GM23338 (cell line): ENCODE results near the gene DERA. TPM values are rescaled to one million over a fixed set of nuclear protein-coding genes. Genes with fewer than 3 reads are reported as not detected.
A peak's percentile ranks its signal among the peaks of the same experiment; 100 is the strongest.

Experiments used
- ATAC-seq: fragments of 200-7000 bp; cut with Tn5 transposase; 3 replicates; pipeline ENCODE4 v1.9.1; 2020
- DNase-seq: peaks from one replicate; pipeline ENCODE4 v3.0.0-alpha.2; 2015; ENCODE audit warnings: low spot score
- H2AFZ ChIP-seq: fragments of 200-600 bp; sonication (generic); 2 replicates; pipeline ENCODE4 v1.8.0; 2016; ENCODE audit warnings: antibody characterized with exemption, mild to moderate bottlenecking, moderate library complexity
- H3F3A ChIP-seq: fragments of 200-600 bp; sonication (generic); replicated peaks from 2 replicates; pipeline ENCODE4 v1.8.0; 2017; ENCODE audit warnings: antibody characterized with exemption, mixed run types, low read depth
- H3K27ac ChIP-seq: fragments of 200-600 bp; sonication (generic); 2 replicates; pipeline ENCODE4 v1.6.1; 2016; ENCODE audit warnings: low read depth
- H3K27me3 ChIP-seq: fragments of 200-600 bp; sonication (generic); 2 replicates; pipeline ENCODE4 v1.8.0; 2016; ENCODE audit warnings: mild to moderate bottlenecking, mixed run types, moderate library complexity; ENCODE audit not compliant: insufficient read depth
- H3K36me3 ChIP-seq: fragments of 200-600 bp; sonication (generic); 2 replicates; pipeline ENCODE4 v1.8.0; 2016; ENCODE audit warnings: mild to moderate bottlenecking; ENCODE audit not compliant: insufficient read depth
- H3K4me1 ChIP-seq: fragments of 200-600 bp; sonication (generic); 2 replicates; pipeline ENCODE4 v1.8.0; 2016; ENCODE audit warnings: mild to moderate bottlenecking, moderate library complexity; ENCODE audit not compliant: insufficient read depth
- H3K4me2 ChIP-seq: fragments of 200-600 bp; sonication (generic); 2 replicates; pipeline ENCODE4 v1.7.1; 2017; ENCODE audit warnings: mixed run types
- H3K4me3 ChIP-seq: fragments of 200-600 bp; sonication (generic); 2 replicates; pipeline ENCODE4 v1.6.1; 2016; ENCODE audit warnings: mixed run types
- H3K79me2 ChIP-seq: fragments of 200-600 bp; sonication (generic); replicated peaks from 2 replicates; pipeline ENCODE4 v1.8.0; 2017; ENCODE audit warnings: mild to moderate bottlenecking; ENCODE audit not compliant: insufficient read depth
- H3K9me2 ChIP-seq: fragments of 200-600 bp; sonication (generic); 2 replicates; pipeline ENCODE4 v1.8.0; 2017; ENCODE audit not compliant: insufficient read depth
- H4K20me1 ChIP-seq: fragments of 200-600 bp; sonication (generic); replicated peaks from 2 replicates; pipeline ENCODE4 v1.8.0; 2017; ENCODE audit warnings: mild to moderate bottlenecking; ENCODE audit not compliant: insufficient read depth
- H3K27ac Mint-ChIP-seq: 2 replicates; pipeline ENCODE4 v1.8.0; 2020; ENCODE audit warnings: inconsistent platforms, mild to moderate bottlenecking, moderate library complexity, mixed read lengths
- H3K27me3 Mint-ChIP-seq: 3 replicates; pipeline ENCODE4 v1.8.0; 2022; ENCODE audit warnings: low read depth, mild to moderate bottlenecking, moderate library complexity, mixed read lengths, inconsistent platforms; ENCODE audit not compliant: insufficient read depth, poor library complexity
- H3K36me3 Mint-ChIP-seq: 3 replicates; pipeline ENCODE4 v1.8.0; 2021; ENCODE audit warnings: low read depth, mild to moderate bottlenecking, inconsistent platforms, moderate library complexity, mixed read lengths
- H3K4me1 Mint-ChIP-seq: 3 replicates; pipeline ENCODE4 v1.8.0; 2020; ENCODE audit warnings: mild to moderate bottlenecking, inconsistent platforms, mixed read lengths
- H3K4me3 Mint-ChIP-seq: 3 replicates; pipeline ENCODE4 v1.8.0; 2021; ENCODE audit warnings: moderate library complexity, mild to moderate bottlenecking, inconsistent platforms, mixed read lengths
- H3K9me3 Mint-ChIP-seq: 3 replicates; pipeline ENCODE4 v1.8.0; 2020; ENCODE audit warnings: moderate library complexity, mild to moderate bottlenecking, inconsistent platforms, mixed read lengths
- CTCF ChIP-seq, 2 experiments: fragments of 200-600 bp in 1 of 2; sonication (generic) in 1 of 2; conservative IDR thresholded peaks; 2 replicates each; pipeline versions ENCODE4 v1.5.1 to v1.6.1; 2016 to 2017; ENCODE audit warnings: antibody characterized with exemption in 2 of 2, low read depth in 2 of 2, mild to moderate bottlenecking in 2 of 2, moderate library complexity in 1 of 2
- ETS1 ChIP-seq: IDR thresholded peaks from 2 replicates; pipeline ENCODE4 v1.6.1; 2016; ENCODE audit warnings: antibody characterized with exemption
- EZH2 ChIP-seq: fragments of 200-600 bp; sonication (generic); IDR thresholded peaks from one replicate; pipeline ENCODE4 v1.8.0; 2017; ENCODE audit warnings: antibody characterized with exemption, mild to moderate bottlenecking, low read depth; ENCODE audit not compliant: unreplicated experiment
- EZH2phosphoT487 ChIP-seq: fragments of 200-600 bp; sonication (generic); IDR thresholded peaks from one replicate; pipeline ENCODE4 v1.8.1; 2018; ENCODE audit warnings: antibody characterized with exemption; ENCODE audit not compliant: unreplicated experiment
- JUNB ChIP-seq: IDR thresholded peaks from one replicate; pipeline ENCODE4 v1.6.1; 2016; ENCODE audit warnings: antibody characterized with exemption; ENCODE audit not compliant: unreplicated experiment
- POLR2AphosphoS5 ChIP-seq: IDR thresholded peaks from 2 replicates; pipeline ENCODE4 v1.6.1; 2016; ENCODE audit warnings: antibody characterized with exemption, low read depth
- REST ChIP-seq: IDR thresholded peaks from one replicate; pipeline ENCODE4 v1.6.1; 2018; ENCODE audit warnings: antibody characterized with exemption; ENCODE audit not compliant: unreplicated experiment
- ZNF462 ChIP-seq: fragments of 250-450 bp; sonication (Bioruptor Pico); IDR thresholded peaks from 2 replicates; pipeline ENCODE4 v1.5.0; 2020; ENCODE audit warnings: mild to moderate bottlenecking, moderate library complexity
- polyA plus RNA-seq: library from polyadenylated mRNA; unstranded; fragments of >200 nt; fragmentation: Nextera tagmentation; extraction: Ambion mirVana; gene quantifications from 2 replicates; pipeline ENCODE4 v1.2.1, GENCODE V29; 2016
- total RNA-seq: library from RNA; depleted of rRNA; stranded (reverse); fragments of >200 nt; shearing (Covaris generic); gene quantifications from 2 replicates; pipeline ENCODE4 v1.2.3, GENCODE V29; 2014

The DERA gene
- total and polyA plus RNA-seq, 2 experiments from 2014 or later, result 20.4 to 27.3 TPM

GRCh38 chr12:15977999-15978951, 67.1 kb downstream of the DERA start (continued):
- TF ChIP-seq REST, result no peak
- TF ChIP-seq EZH2, result no peak
- TF ChIP-seq EZH2phosphoT487, result no peak
- TF ChIP-seq JUNB, result no peak
- TF ChIP-seq POLR2AphosphoS5, result no peak

GRCh38 chr12:15979096-15980092, 68.3 kb downstream of the DERA start:
- Histone ChIP-seq H3K27me3 (no peaks in the 10 kb centered on the region), H3F3A (no peaks in the 10 kb centered on the region), H3K4me1 (peaks cover 22% of the 10 kb centered on the region; the same call in 1 of the 2 replicates), H2AFZ (no peak overlapping the region), H3K4me3 (no peak overlapping the region), H3K36me3 (no peaks in the 10 kb centered on the region), H3K79me2 (no peaks in the 10 kb centered on the region), H3K9me2 (no peaks in the 10 kb centered on the region), H3K27ac (no peak overlapping the region), H4K20me1 (no peaks in the 10 kb centered on the region), H3K4me2 (no peak overlapping the region)
- Mint-ChIP-seq H3K9me3 (no peaks in the 10 kb centered on the region), H3K4me1 (peaks cover 20% of the 10 kb centered on the region), H3K27me3 (peaks cover 2% of the 10 kb centered on the region), H3K36me3 (peaks cover 8% of the 10 kb centered on the region; the same call in 2 of the 3 replicates), H3K4me3 (no peak overlapping the region), H3K27ac (no peak overlapping the region)
- peak; percentile 97 for ATAC-seq
- TF ChIP-seq ZNF462 (CRISPR knock-in tag), result no peak
- no peak for TF ChIP-seq ETS1
- peak; percentile 63 to 67 for TF ChIP-seq CTCF (conservative IDR thresholded peaks at IDR 0.05; ENCODE audit: low read depth in 2 of 2)
- peak; percentile 67 for DNase-seq
